OCI-LY3 (cell line): ENCODE measurements around the gene ICA1.

Experiments
- EZH2phosphoT487 ChIP-seq: fragments of 200-600 bp; shearing (Covaris generic); IDR thresholded peaks from 2 replicates; pipeline ENCODE4 v1.6.1; 2018; ENCODE audit warnings: antibody characterized with exemption, mixed run types, low read depth
- TF ChIP-seq, protein P1 (sequence below): fragments of 200-600, 300-600 bp; sonication (generic); IDR thresholded peaks from 2 replicates; pipeline ENCODE4 v1.5.1; 2014; ENCODE audit warnings: antibody characterized with exemption, low read length, low read depth

DNA sequence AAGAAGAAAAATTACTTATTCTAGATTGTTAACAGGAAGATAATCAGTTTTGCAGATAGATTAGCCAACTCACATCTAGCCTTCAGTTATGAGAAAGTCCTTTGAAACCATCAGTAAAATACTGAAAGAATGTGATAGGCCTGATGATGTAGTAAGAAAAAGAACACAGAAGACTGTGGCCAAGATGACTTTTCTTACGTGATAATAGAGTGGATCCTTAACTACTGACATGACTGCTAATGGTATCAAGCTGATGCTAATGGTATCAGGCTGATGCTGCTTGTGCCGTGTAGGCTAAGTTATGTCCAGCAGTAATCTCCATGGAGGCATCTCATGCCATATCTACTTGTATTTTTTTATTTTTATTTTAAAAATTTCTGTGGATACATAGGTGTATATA is 179.2 kb downstream of the ICA1 start:
- TF ChIP-seq, protein P1, sequence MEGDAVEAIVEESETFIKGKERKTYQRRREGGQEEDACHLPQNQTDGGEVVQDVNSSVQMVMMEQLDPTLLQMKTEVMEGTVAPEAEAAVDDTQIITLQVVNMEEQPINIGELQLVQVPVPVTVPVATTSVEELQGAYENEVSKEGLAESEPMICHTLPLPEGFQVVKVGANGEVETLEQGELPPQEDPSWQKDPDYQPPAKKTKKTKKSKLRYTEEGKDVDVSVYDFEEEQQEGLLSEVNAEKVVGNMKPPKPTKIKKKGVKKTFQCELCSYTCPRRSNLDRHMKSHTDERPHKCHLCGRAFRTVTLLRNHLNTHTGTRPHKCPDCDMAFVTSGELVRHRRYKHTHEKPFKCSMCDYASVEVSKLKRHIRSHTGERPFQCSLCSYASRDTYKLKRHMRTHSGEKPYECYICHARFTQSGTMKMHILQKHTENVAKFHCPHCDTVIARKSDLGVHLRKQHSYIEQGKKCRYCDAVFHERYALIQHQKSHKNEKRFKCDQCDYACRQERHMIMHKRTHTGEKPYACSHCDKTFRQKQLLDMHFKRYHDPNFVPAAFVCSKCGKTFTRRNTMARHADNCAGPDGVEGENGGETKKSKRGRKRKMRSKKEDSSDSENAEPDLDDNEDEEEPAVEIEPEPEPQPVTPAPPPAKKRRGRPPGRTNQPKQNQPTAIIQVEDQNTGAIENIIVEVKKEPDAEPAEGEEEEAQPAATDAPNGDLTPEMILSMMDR, result no peak
- TF ChIP-seq EZH2phosphoT487, result no peak
